Activated T-helper 1 cell treated with Interleukin-2 at 50 U/mL for 16 hours (primary cell): Measurements from ENCODE around the gene GNAT1.
"Not testable (repeated sequence)": the region's sequence is repeated elsewhere in the genome, so short reads cannot be mapped to it uniquely, and the experiment has no call there.

Source experiments
- DNase-seq: peaks from one replicate; pipeline ENCODE4 v3.0.0-alpha.2; 2020; ENCODE audit warnings: low read depth

The GNAT1 gene

DNA sequence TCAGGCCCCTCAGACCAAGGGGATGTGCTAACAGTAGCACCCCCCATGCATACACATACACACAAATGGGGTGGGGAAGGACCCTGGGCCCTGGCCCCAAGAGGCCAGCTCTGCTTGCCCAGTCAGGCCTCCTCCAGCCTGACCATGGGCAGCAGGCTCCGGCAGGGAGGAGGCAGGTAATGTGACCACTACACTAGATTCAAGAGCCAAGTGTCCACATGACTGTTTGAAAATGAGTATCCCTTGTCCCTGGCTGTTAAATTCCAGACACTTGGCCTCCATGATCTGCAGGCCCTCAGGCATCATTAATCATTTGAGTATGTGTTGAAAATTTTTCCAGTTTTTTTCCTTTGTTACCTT, 30.7 kb downstream of the GNAT1 start:
- no peak for DNase-seq

GRCh38 chr3:50224639-50225038, 33.2 kb downstream of the GNAT1 start:
- no peak for DNase-seq

GRCh38 chr3:50226888-50227389, 35.5 kb downstream of the GNAT1 start:
- no peak for DNase-seq

- peak; percentile 90 for DNase-seq
Observed at GRCh38 chr3:50227390-50228183, 36.2 kb downstream of the GNAT1 start.

DNA sequence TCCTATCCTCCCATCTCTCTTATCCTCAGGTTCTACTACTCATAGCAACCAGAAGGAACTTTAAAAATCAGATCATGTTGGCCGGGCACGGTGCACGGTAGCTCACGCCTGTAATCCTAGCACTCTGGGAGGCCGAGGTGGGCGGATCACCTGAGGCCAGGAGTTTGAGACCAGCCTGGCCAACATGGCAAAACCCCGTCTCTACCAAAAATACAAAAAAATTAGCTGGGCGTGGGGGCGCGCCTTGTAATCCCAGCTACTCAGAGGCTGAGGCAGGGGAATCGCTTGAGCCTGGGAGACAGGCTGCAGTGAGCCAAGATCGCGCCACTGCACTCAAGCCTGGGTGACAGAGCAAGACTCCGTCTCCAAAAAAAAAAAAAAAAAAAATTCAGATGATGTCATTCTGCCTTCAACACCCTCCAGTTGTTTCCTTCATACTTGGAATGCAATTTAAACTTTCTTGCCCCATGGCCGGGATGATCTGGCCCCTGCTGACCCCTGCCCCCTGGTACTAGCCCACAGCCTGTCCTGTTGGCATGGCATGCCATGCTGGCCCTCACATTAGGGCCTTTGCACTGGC, 36.9 kb downstream of the GNAT1 start:
- DNase-seq = not testable (repeated sequence)

DNA sequence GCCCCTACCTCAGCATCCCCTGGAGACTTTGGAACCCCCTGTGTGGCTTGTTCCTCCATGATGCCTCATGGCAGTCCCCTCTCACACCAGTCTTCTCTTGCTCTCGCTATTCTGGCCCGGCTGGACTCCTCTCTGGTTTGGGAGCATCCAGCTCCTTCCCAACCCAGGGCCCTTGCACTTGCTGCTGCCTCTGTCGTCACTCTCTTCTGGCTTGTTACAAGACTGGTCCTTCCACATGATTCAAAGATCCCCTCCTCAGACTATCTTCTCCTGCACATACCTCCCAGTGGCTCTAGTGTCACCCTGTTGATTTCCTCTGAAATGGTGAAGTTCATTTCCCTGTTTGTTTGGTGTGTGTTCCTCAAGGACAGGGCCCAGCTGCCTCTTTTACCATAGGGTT, 38.1 kb downstream of the GNAT1 start:
- no peak for DNase-seq

- no peak for DNase-seq
Observed at GRCh38 chr3:50230104-50230793, 38.8 kb downstream of the GNAT1 start.

GRCh38 chr3:50230794-50231125, 39.4 kb downstream of the GNAT1 start:
- DNase-seq = no peak

- DNase-seq = no peak
Observed at GRCh38 chr3:50231581-50231980, 40.2 kb downstream of the GNAT1 start.

DNA sequence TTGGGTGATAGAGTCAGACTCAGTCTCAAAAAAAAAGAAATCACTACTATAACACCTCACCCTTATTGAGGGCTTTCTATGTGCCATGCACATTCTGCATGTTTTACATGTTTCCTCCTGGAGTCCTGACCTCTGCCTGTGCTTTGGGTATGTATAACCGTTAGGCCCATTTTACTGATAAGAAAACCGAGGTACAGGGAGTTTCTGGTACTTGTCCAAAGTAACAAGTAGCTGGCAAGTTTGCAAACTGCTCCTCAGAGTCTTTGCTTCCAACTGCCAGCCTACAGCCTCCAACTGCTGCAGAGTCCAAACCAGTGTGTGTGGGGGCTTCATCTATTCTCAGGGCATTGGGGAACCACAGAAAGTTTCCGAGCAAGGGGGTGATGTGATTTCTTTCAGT, 40.9 kb downstream of the GNAT1 start:
- DNase-seq = no peak

- no peak for DNase-seq
Observed at GRCh38 chr3:50233176-50233575, 41.8 kb downstream of the GNAT1 start.

GRCh38 chr3:50235716-50236483, 44.5 kb downstream of the GNAT1 start, which contains the start of gene GNAI2:
GNAI2 (plus strand) TSS chr3:50236204; CDS start chr3:50236336, 132 bp downstream.
- peak; percentile 99 for DNase-seq

- no peak for DNase-seq
Observed at GRCh38 chr3:50236484-50237132, 45.2 kb downstream of the GNAT1 start.

DNA sequence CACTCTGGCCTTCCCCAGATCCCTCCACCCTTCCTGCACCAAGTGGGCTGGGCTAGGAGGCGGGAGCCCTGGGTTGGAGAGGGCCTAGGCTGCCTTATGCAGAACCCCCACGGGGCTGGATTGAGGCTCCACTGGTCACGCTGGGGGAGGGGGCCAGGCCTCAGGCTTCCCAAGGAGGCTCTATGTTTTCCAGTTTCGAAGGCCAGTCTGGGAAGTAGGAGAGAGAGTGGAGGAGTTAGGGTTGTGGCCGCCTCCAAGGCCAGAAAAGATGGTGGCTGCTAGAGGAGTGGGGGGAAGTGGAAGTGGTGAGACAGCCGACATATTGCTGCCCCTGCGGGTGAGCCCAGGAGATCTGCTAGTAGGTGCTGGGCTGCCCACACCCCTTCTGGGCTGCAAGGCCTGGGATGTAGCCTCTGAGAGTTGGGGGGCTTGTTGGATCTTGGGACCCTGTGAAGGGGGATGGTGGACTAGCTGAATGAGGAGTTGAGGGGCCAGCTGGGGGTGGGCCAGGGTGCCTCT, 45.8 kb downstream of the GNAT1 start:
- no peak for DNase-seq

DNA sequence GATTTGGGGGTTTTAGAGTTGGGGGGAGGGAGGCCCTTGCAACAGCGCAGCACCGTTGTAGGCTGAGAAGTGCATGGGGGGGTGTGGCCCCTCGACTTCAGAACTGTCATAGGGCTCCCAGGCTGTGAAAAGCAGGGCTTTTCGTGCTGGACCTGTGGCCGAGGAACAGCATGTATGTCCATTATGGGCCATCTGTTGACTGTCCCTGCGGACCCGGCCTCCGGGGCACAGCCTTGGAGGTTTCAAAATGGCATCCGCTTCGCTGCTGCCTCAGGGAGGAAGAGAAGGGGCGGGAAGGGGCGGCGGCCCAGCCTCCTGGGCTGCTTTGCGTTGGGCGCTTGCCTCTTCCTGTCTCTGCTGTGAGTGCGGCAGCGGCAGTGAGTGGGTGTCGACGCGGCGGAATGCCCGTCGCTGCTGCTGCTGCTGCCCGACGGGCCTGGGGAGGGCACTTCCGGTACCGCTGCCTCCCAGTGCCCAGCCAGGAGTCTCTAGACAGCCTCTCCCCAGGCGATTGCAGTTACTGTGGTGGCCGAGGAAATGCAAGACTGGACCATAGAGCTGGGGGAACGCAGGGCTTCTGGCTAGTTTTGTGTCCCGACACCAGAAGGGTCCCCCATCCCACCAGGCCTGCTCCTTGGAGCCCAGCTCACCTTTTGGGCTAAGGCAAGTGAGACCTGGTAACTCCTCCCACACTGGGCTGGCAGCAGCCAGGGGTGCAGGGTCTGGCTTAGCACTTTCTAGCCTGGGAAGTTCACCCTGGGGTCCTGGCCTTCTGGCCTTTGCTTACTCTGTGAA, 46.5 kb downstream of the GNAT1 start:
- DNase-seq = peak; percentile 82

DNA sequence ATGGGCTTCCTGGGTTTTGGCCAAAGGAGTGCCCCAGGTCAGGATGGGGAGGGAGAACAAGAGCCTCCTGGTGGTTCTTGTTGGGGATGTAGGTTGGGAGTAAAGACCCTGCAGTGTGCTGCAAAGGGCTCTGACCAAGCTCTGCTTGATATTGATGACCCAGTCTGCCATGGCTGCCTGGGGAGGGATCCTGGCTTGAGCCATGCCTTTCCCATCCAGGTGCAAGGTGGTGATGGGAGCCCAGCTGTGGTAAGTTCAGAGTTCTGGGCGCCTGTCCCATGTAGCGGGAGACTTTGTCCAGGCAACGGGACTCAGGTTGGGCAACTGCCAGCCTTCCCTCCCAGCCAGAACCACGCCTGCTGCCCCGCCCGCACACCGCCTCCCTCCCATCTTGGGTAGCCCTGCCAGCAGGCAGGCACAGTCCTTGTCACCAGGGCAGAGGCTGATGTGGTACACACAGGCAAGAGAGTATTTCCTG, 47.2 kb downstream of the GNAT1 start:
- DNase-seq = no peak

- DNase-seq = no peak
Observed at GRCh38 chr3:50239649-50240048, 48.2 kb downstream of the GNAT1 start.

GRCh38 chr3:50241163-50241562, 49.8 kb downstream of the GNAT1 start:
- no peak for DNase-seq

DNA sequence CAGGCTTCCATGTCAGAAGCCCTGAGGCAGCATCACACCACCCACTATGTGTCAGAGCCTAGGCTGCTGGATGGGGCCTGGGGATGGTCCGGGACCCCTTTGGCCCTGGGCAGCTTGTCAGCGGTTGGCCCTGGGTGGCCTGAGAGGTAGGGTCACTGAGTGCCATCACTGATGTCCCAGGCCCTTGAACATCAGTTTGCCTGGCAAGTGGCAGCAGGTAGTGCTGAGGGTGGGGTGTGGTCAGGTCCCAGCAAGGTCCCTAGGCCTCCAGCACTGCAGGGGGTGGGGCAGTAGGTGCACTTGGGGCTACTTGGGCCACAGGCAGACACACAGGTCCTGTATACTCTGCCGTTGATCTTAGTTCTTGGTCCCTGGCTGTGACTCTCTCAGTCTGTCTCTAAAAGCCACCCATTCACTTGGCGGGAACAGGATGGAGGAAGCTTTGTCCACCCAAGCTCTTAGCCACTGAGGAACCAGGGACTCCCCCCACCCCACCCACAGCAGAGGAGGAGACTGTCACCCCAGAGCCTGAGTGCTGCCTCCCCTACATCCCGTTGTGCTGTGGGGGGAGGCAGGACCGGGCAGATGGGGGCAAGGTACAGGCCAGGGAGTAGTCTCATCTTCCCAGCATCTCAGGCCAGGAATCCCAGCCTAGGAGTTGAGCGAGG, 50.4 kb downstream of the GNAT1 start:
- no peak for DNase-seq

DNA sequence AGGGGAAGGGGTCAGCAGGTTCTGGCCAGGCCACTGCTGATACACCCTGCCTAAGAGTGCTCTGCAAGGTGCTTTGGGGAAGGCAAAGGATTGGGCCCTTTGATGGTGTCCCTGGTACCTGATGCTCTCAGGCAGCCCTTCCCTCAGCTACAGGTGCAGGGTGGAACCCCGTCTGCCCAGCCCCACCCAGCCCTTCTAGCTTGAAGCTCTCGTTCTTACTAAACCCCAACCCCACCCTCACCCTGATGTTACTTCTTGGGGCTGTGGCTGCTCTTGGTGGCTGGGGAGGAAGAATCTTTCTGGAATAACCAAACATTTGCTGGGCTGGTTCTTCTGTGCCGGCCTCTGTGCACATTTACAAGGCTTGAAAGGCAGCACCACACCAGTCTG, 51.0 kb downstream of the GNAT1 start:
- DNase-seq = no peak
